Measurements from ENCODE around the gene RPUSD4. TPM values are rescaled to one million over a fixed set of nuclear protein-coding genes. Genes with fewer than 3 reads are reported as not detected.
"Not testable (repeated sequence)": the region's sequence is repeated elsewhere in the genome, so short reads cannot be mapped to it uniquely, and the experiment has no call there.

The RPUSD4 gene, protein sequence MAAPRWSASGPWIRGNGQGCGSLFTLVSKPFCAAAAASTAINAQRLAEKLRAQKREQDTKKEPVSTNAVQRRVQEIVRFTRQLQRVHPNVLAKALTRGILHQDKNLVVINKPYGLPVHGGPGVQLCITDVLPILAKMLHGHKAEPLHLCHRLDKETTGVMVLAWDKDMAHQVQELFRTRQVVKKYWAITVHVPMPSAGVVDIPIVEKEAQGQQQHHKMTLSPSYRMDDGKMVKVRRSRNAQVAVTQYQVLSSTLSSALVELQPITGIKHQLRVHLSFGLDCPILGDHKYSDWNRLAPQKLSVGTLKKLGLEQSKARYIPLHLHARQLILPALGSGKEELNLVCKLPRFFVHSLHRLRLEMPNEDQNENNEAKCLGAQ
- total RNA-seq = 10 to 100 TPM; 30.1 to 49.6 (median 43.8) TPM
- polyA plus RNA-seq = 10 to 100 TPM; 15.4 to 25.8 TPM
- total RNA-seq = 38.2 reads per million, percentile 65 among the genes with 10 or more reads in this experiment

- H3K27ac Mint-ChIP-seq = peak within 1 kb of the TSS; percentile 90 to 99 (median 96)
- POLR2A ChIA-PET = interaction anchor here (0.7 to 1.9 kb wide), 7 partner anchors 51 to 324 kb away, joined by 3 to 11 read pairs (median 5); partner anchors contain the start of genes FOXRED1, HYLS1, SRPRA and TIRAP
- no peaks in the 10 kb centered on the region for H3K27me3 ChIP-seq (ENCODE audit: control insufficient read depth in 2 of 2, insufficient read depth in 2 of 2, low read length in 2 of 2)
- peaks cover 0 to 28% (median 6%) of the 10 kb centered on the region in 3 experiments for H3K36me3 ChIP-seq (ENCODE audit: control insufficient read depth in 2 of 3, insufficient read depth in 3 of 3, low read length in 3 of 3)
- ATAC-seq (peak; percentile 99), DNase-seq (peak; percentile 96 to 99 (median 98))
- H3K36me3 Mint-ChIP-seq = peaks cover 0 to 26% (median 10%) of the 10 kb centered on the region in 5 donors
- peaks cover 0 to 6% (median 0%) of the 10 kb centered on the region in 5 donors for H3K27me3 Mint-ChIP-seq
- peaks cover 0 to 1% (median 0%) of the 10 kb centered on the region in 11 donors for H3K9me3 Mint-ChIP-seq
- H3K4me3 ChIP-seq (ENCODE audit: low read length) = peak within 1 kb of the TSS; percentile 100
- intact Hi-C loops (cut with micrococcal nuclease) = loop anchor here (1.0 to 10.0 kb wide), 23 partner anchors 17 to 1589 kb away; partner anchors contain the start of genes CCDC15 (in 2 of the 2), DCPS (in 2 of the 2), EI24 (in 2 of the 2) and FOXRED1 (in 2 of the 2)
- H3K4me1 Mint-ChIP-seq = peaks cover 28 to 57% (median 38%) of the 10 kb centered on the region in 7 donors
- CTCF ChIA-PET = interaction anchor here (0.6 kb wide), 1 partner anchor 18 kb away, joined by 3 read pairs; no protein-coding TSS in a partner anchor
- H3K4me1 ChIP-seq (ENCODE audit: control insufficient read depth in 2 of 2, insufficient read depth in 2 of 2, low read length in 2 of 2) = peaks cover 12 to 15% of the 10 kb centered on the region in 2 donors
- H3K4me3 Mint-ChIP-seq = peak within 1 kb of the TSS; percentile 93 to 100 (median 98)
- H3K9me3 ChIP-seq (ENCODE audit: control insufficient read depth in 2 of 3, low read length in 3 of 3) = no peaks in the 10 kb centered on the region
- H3K27ac ChIP-seq (ENCODE audit: low read depth, low read length) = peak within 1 kb of the TSS; percentile 84
These were observed at the start of gene RPUSD4, which contains the start of gene FAM118B for GRCh38 chr11:126211236-126212088. TSS of gene RPUSD4 (minus strand) at chr11:126211650. CDS start at chr11:126211638, 12 bp downstream. TSS of gene FAM118B (plus strand) at chr11:126211782. CDS start at chr11:126235002, 23,220 bp downstream.

DNA sequence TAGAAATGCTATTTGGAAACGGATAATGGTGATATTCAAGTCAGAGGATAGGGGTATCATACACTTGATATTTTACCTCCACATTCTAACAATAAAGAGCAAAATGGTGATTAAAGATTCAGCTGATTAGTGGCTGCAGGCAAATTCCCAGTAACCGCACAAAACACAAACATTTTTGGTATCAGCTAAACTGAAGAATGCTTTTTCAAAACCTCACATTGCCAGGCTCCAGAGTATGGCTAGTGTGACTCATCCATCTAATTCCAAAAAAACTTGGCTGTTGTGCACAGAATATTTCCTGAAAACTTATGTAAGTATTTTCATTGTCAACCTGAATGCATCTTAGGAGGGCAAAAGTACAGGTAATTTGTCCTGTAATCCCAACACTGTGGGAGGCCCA lies 46.3 kb upstream of the RPUSD4 start:
- no peaks in the 10 kb centered on the region for H3K4me1 ChIP-seq (ENCODE audit: control insufficient read depth in 2 of 2, insufficient read depth in 2 of 2, low read length in 2 of 2)
- H3K4me3 Mint-ChIP-seq = no peak overlapping the region
- POLR2A ChIA-PET = interaction anchor here (1.4 kb wide), 1 partner anchor 12 kb away, joined by 4 read pairs; the partner anchor contains the start of gene FOXRED1
- peak overlapping the region in 1 of 9 donors; percentile 75 for H3K27ac Mint-ChIP-seq
- peaks cover 0 to 2% (median 0%) of the 10 kb centered on the region in 7 donors for H3K4me1 Mint-ChIP-seq
- no peak overlapping the region for H3K27ac ChIP-seq (ENCODE audit: low read depth, low read length)
- CTCF ChIA-PET = no interaction called here
- H3K9me3 Mint-ChIP-seq = no peaks in the 10 kb centered on the region
- DNase-seq = no peak
- H3K27me3 ChIP-seq (ENCODE audit: control insufficient read depth in 2 of 2, insufficient read depth in 2 of 2, low read length in 2 of 2) = no peaks in the 10 kb centered on the region
- no peak overlapping the region for H3K4me3 ChIP-seq (ENCODE audit: low read length)
- H3K9me3 ChIP-seq (ENCODE audit: control insufficient read depth in 2 of 3, low read length in 3 of 3) = no peaks in the 10 kb centered on the region
- no peaks in the 10 kb centered on the region for H3K27me3 Mint-ChIP-seq
- intact Hi-C loops (cut with micrococcal nuclease) = no loop called here
- peaks cover 0 to 8% (median under 1%) of the 10 kb centered on the region in 5 donors for H3K36me3 Mint-ChIP-seq
- peaks cover 0 to 21% (median 8%) of the 10 kb centered on the region in 3 experiments for H3K36me3 ChIP-seq (ENCODE audit: control insufficient read depth in 2 of 3, insufficient read depth in 3 of 3, low read length in 3 of 3)
- ATAC-seq = no peak

DNA sequence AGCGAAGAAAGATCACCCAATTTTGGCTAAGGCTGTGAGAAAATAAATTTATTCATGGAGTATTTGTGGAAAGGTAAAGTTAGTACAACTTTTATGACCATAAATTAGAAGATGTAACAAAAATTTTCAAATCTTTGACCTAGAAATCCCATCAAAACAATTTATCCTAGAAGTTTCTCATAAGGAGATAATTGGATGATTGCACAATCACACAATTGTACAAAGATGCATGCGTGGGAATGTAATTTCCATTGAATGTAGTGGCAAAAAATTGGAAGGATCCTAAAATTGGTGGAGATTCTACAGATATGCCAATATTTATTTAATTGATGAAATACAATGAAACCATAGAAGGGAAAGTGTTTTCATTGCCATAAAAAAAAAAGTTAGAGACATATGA lies 45.7 kb upstream of the RPUSD4 start:
- H3K27ac ChIP-seq (ENCODE audit: low read depth, low read length) = no peak overlapping the region
- no peak overlapping the region for H3K4me3 ChIP-seq (ENCODE audit: low read length)
- peaks cover 0 to 2% (median 0%) of the 10 kb centered on the region in 7 donors for H3K4me1 Mint-ChIP-seq
- ATAC-seq (no peak), DNase-seq (no peak)
- intact Hi-C loops (cut with micrococcal nuclease) = no loop called here
- H3K27me3 ChIP-seq (ENCODE audit: control insufficient read depth in 2 of 2, insufficient read depth in 2 of 2, low read length in 2 of 2) = no peaks in the 10 kb centered on the region
- no peaks in the 10 kb centered on the region for H3K9me3 ChIP-seq (ENCODE audit: control insufficient read depth in 2 of 3, low read length in 3 of 3)
- H3K4me1 ChIP-seq (ENCODE audit: control insufficient read depth in 2 of 2, insufficient read depth in 2 of 2, low read length in 2 of 2) = no peaks in the 10 kb centered on the region
- no peak overlapping the region for H3K4me3 Mint-ChIP-seq
- no peaks in the 10 kb centered on the region for H3K9me3 Mint-ChIP-seq
- H3K27me3 Mint-ChIP-seq = no peaks in the 10 kb centered on the region
- H3K27ac Mint-ChIP-seq = peak overlapping the region in 2 of 9 donors; percentile 8 to 75
- H3K36me3 ChIP-seq (ENCODE audit: control insufficient read depth in 2 of 3, insufficient read depth in 3 of 3, low read length in 3 of 3) = peaks cover 0 to 15% (median 8%) of the 10 kb centered on the region in 3 experiments
- ChIA-PET POLR2A (no interaction called here), CTCF (no interaction called here)
- peaks cover 0 to 8% (median 0%) of the 10 kb centered on the region in 5 donors for H3K36me3 Mint-ChIP-seq

- peaks cover 0 to 11% (median 7%) of the 10 kb centered on the region in 3 experiments for H3K36me3 ChIP-seq (ENCODE audit: control insufficient read depth in 2 of 3, insufficient read depth in 3 of 3, low read length in 3 of 3)
- no peaks in the 10 kb centered on the region for H3K9me3 ChIP-seq (ENCODE audit: control insufficient read depth in 2 of 3, low read length in 3 of 3)
- peaks cover 0 to 2% (median 0%) of the 10 kb centered on the region in 7 donors for H3K4me1 Mint-ChIP-seq
- no peaks in the 10 kb centered on the region for H3K27me3 Mint-ChIP-seq
- peaks cover 0 to 8% (median 0%) of the 10 kb centered on the region in 5 donors for H3K36me3 Mint-ChIP-seq
- ChIA-PET CTCF (no interaction called here), POLR2A (no interaction called here)
- no peak overlapping the region for H3K4me3 ChIP-seq (ENCODE audit: low read length)
- ATAC-seq = no peak
- H3K27me3 ChIP-seq (ENCODE audit: control insufficient read depth in 2 of 2, insufficient read depth in 2 of 2, low read length in 2 of 2) = no peaks in the 10 kb centered on the region
- H3K4me1 ChIP-seq (ENCODE audit: control insufficient read depth in 2 of 2, insufficient read depth in 2 of 2, low read length in 2 of 2) = no peaks in the 10 kb centered on the region
- DNase-seq = no peak
- peak overlapping the region in 3 of 9 donors; percentile 28 to 75 (median 46) for H3K27ac Mint-ChIP-seq
- no peaks in the 10 kb centered on the region for H3K9me3 Mint-ChIP-seq
- H3K4me3 Mint-ChIP-seq = no peak overlapping the region
- intact Hi-C loops (cut with micrococcal nuclease) = no loop called here
- H3K27ac ChIP-seq (ENCODE audit: low read depth, low read length) = no peak overlapping the region
These were observed 44.8 kb upstream of the RPUSD4 start for GRCh38 chr11:126256216-126256615.

GRCh38 chr11:126255507-126255906 lies 44.1 kb upstream of the RPUSD4 start:
- H3K36me3 Mint-ChIP-seq; H3K9me3 ChIP-seq (ENCODE audit: control insufficient read depth in 2 of 3, low read length in 3 of 3); H3K4me3 Mint-ChIP-seq; H3K4me1 ChIP-seq (ENCODE audit: control insufficient read depth in 2 of 2, insufficient read depth in 2 of 2, low read length in 2 of 2); H3K9me3 Mint-ChIP-seq; intact Hi-C loops (cut with micrococcal nuclease); H3K36me3 ChIP-seq (ENCODE audit: control insufficient read depth in 2 of 3, insufficient read depth in 3 of 3, low read length in 3 of 3); H3K4me3 ChIP-seq (ENCODE audit: low read length); POLR2A ChIA-PET; H3K4me1 Mint-ChIP-seq; DNase-seq; H3K27me3 Mint-ChIP-seq; ATAC-seq; CTCF ChIA-PET; H3K27ac ChIP-seq (ENCODE audit: low read depth, low read length); H3K27me3 ChIP-seq (ENCODE audit: control insufficient read depth in 2 of 2, insufficient read depth in 2 of 2, low read length in 2 of 2): not testable (repeated sequence)
- H3K27ac Mint-ChIP-seq = peak overlapping the region in 1 of 9 donors; percentile 67

DNA sequence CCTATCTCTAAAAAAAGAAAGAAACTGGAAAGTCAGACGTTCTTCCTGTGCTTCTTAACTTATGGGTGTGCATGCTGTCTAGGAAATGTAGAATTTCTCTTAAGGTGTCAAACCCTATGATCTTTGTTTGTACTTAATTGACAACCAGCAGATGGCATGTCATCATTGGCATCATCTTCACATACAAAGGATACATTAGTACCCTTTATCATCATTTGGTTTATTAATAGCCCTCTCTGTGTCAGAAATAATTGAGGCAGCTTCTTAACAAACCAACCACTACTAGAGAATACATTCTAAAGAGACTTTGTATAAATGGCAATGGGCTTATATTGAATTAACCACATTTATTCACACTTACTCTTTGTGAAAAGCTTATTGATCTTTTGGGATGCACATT lies 43.4 kb upstream of the RPUSD4 start:
- peaks cover 0 to 5% (median 0%) of the 10 kb centered on the region in 3 experiments for H3K36me3 ChIP-seq (ENCODE audit: control insufficient read depth in 2 of 3, insufficient read depth in 3 of 3, low read length in 3 of 3)
- no peaks in the 10 kb centered on the region for H3K27me3 ChIP-seq (ENCODE audit: control insufficient read depth in 2 of 2, insufficient read depth in 2 of 2, low read length in 2 of 2)
- DNase-seq (no peak), ATAC-seq (no peak)
- ChIA-PET POLR2A (interaction anchor here (1.1 kb wide), 1 partner anchor 13 kb away, joined by 3 read pairs; no protein-coding TSS in a partner anchor), CTCF (no interaction called here)
- no peak overlapping the region for H3K27ac Mint-ChIP-seq
- no peak overlapping the region for H3K27ac ChIP-seq (ENCODE audit: low read depth, low read length)
- no peaks in the 10 kb centered on the region for H3K9me3 Mint-ChIP-seq
- intact Hi-C loops (cut with micrococcal nuclease) = no loop called here
- H3K4me1 Mint-ChIP-seq = peaks cover 0 to 2% (median 0%) of the 10 kb centered on the region in 7 donors
- no peaks in the 10 kb centered on the region for H3K27me3 Mint-ChIP-seq
- no peaks in the 10 kb centered on the region for H3K4me1 ChIP-seq (ENCODE audit: control insufficient read depth in 2 of 2, insufficient read depth in 2 of 2, low read length in 2 of 2)
- no peaks in the 10 kb centered on the region for H3K9me3 ChIP-seq (ENCODE audit: control insufficient read depth in 2 of 3, low read length in 3 of 3)
- H3K4me3 ChIP-seq (ENCODE audit: low read length) = no peak overlapping the region
- peaks cover 0 to 6% (median 4%) of the 10 kb centered on the region in 5 donors for H3K36me3 Mint-ChIP-seq
- H3K4me3 Mint-ChIP-seq = no peak overlapping the region
